Upper lobe of left lung (tissue), 4 donors: ENCODE measurements around the gene MPHOSPH9.

Experiments
- POLR2A ChIP-seq, 4 donors: fragments of 450-650 bp; IDR thresholded peaks; one replicate each; pipeline ENCODE4 v1.5.1; 2016 to 2017; ENCODE audit warnings: antibody characterized with exemption in 4 of 4, mild to moderate bottlenecking in 2 of 4
- POLR2AphosphoS5 ChIP-seq, 2 donors: sonication (generic); formaldehyde crosslinking; IDR thresholded peaks; one replicate each; pipeline ENCODE4 v1.5.1; 2017; ENCODE audit warnings: antibody characterized with exemption in 2 of 2
- TF ChIP-seq, protein P1 (sequence below), 6 experiments: fragments of 450-650 bp in 4 of 6; fragments of 200-600 bp in 2 of 6; sonication (generic) in 2 of 6; IDR thresholded peaks; one replicate each; pipeline ENCODE4 v1.5.1; 2016 to 2019; ENCODE audit warnings: antibody characterized with exemption in 6 of 6

DNA sequence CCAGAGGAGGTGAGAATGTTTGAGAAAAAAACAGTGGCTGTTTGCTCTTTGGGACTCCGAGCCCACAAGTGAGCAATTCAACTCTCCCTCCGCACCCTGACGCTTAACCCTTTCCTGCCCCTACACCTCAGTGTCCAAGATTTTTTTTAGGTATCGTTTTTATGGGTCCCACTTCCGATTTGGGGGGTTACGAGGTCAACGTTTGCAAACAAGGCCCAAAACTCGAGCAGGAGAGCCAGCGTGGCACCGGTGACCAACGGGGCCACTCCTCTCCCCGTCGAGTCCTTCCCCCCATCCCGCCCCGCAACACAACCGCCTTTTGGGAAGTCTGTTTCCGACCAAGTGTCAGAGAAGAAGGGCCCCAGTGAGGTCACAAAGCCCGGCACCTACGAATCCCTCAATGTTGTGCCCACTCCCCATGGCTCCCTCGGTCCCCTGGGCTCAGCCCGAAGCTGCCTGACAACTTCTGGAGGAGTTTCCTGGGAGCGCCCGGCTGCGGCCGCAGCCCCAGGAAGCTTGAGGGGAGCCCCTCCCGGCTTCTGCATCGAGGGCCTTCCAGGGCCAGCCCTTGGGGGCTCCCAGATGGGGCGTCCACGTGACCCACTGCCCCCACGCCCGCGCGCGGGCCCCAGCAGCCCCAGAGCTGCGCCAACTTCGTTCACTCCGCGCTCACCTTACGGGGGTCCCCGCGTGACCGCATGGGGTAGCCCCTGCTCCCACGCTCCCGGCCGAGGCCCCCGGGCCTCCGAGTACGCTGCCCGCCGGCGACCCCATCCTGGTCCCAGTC lies 37.5 kb upstream of the MPHOSPH9 start:
- TF ChIP-seq, protein P1, sequence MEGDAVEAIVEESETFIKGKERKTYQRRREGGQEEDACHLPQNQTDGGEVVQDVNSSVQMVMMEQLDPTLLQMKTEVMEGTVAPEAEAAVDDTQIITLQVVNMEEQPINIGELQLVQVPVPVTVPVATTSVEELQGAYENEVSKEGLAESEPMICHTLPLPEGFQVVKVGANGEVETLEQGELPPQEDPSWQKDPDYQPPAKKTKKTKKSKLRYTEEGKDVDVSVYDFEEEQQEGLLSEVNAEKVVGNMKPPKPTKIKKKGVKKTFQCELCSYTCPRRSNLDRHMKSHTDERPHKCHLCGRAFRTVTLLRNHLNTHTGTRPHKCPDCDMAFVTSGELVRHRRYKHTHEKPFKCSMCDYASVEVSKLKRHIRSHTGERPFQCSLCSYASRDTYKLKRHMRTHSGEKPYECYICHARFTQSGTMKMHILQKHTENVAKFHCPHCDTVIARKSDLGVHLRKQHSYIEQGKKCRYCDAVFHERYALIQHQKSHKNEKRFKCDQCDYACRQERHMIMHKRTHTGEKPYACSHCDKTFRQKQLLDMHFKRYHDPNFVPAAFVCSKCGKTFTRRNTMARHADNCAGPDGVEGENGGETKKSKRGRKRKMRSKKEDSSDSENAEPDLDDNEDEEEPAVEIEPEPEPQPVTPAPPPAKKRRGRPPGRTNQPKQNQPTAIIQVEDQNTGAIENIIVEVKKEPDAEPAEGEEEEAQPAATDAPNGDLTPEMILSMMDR (IDR thresholded peaks at IDR 0.05): no peak
- TF ChIP-seq POLR2AphosphoS5 (IDR thresholded peaks at IDR 0.05) (no peak), POLR2A (IDR thresholded peaks at IDR 0.05) (no peak)
